Measurements from ENCODE around the gene TSC22D2. TPM values are rescaled to one million over a fixed set of nuclear protein-coding genes. Genes with fewer than 3 reads are reported as not detected.

TSC22D2 gene
- total and polyA plus RNA-seq, 10 of the 15 experiments (the other 5 are each of a cell fraction or from before 2014, with no cell fraction given) = 7.4 to 19.4 (median 10.9) TPM

- TF ChIP-seq, protein P1, sequence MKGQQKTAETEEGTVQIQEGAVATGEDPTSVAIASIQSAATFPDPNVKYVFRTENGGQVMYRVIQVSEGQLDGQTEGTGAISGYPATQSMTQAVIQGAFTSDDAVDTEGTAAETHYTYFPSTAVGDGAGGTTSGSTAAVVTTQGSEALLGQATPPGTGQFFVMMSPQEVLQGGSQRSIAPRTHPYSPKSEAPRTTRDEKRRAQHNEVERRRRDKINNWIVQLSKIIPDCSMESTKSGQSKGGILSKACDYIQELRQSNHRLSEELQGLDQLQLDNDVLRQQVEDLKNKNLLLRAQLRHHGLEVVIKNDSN (IDR thresholded peaks at IDR 0.05; ENCODE audit: borderline replicate concordance, extremely low read length, insufficient read depth, low read depth, low read length) = no peak
- no peak for TF ChIP-seq ASH2L (IDR thresholded peaks at IDR 0.05; ENCODE audit: borderline replicate concordance, low read depth)
- TF ChIP-seq ZNF384 (IDR thresholded peaks at IDR 0.05; ENCODE audit: borderline replicate concordance, low read depth, low read length) = no peak
- TF ChIP-seq NRF1 (conservative IDR thresholded peaks at IDR 0.05; ENCODE audit: low read depth, low read length) = no peak
- no peak for TF ChIP-seq CEBPZ (IDR thresholded peaks at IDR 0.05; ENCODE audit: low read depth, low read length)
- no peak for TF ChIP-seq REST (IDR thresholded peaks at IDR 0.05; ENCODE audit: low read depth, low read length)
- TF ChIP-seq, protein P2, sequence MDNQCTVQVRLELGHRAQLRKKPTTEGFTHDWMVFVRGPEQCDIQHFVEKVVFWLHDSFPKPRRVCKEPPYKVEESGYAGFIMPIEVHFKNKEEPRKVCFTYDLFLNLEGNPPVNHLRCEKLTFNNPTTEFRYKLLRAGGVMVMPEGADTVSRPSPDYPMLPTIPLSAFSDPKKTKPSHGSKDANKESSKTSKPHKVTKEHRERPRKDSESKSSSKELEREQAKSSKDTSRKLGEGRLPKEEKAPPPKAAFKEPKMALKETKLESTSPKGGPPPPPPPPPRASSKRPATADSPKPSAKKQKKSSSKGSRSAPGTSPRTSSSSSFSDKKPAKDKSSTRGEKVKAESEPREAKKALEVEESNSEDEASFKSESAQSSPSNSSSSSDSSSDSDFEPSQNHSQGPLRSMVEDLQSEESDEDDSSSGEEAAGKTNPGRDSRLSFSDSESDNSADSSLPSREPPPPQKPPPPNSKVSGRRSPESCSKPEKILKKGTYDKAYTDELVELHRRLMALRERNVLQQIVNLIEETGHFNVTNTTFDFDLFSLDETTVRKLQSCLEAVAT (IDR thresholded peaks at IDR 0.05) = no peak
- no peak for TF ChIP-seq TCF7 (IDR thresholded peaks at IDR 0.05; ENCODE audit: borderline replicate concordance)
- TF ChIP-seq HDGF (IDR thresholded peaks at IDR 0.05) = no peak
Observed at GRCh38 chr3:150461399-150461798, 53.3 kb downstream of the TSC22D2 start (continued).

Measured in GM12878 (cell line).